H9 (cell line): ENCODE data around the gene PLA2G4C. TPM values are rescaled to one million over a fixed set of nuclear protein-coding genes. Genes with fewer than 3 reads are reported as not detected.
A peak's percentile ranks its signal among the peaks of the same experiment; 100 is the strongest.

Source experiments
- DNase-seq: peaks from one replicate; pipeline ENCODE4 v3.0.0-alpha.2; 2017
- H2AFZ ChIP-seq: one replicate; pipeline ENCODE4 v1.6.1; 2013; ENCODE audit warnings: mild to moderate bottlenecking, low read length, control low read depth, moderate library complexity
- H2AK5ac ChIP-seq: 2 replicates; pipeline ENCODE4 v1.6.1; 2013; ENCODE audit warnings: low read length, control low read depth, mixed read lengths; ENCODE audit not compliant: insufficient read length
- H2BK120ac ChIP-seq: one replicate; pipeline ENCODE4 v1.6.1; 2013; ENCODE audit warnings: low read depth, mild to moderate bottlenecking, low read length, control low read depth, inconsistent platforms; ENCODE audit not compliant: poor library complexity, severe bottlenecking
- H2BK12ac ChIP-seq: 2 replicates; pipeline ENCODE4 v1.6.1; 2013; ENCODE audit warnings: low read length, control low read depth, mixed read lengths, low read depth; ENCODE audit not compliant: insufficient read length
- H2BK15ac ChIP-seq: 2 replicates; pipeline ENCODE4 v1.6.1; 2013; ENCODE audit warnings: low read depth, low read length, control low read depth
- H2BK20ac ChIP-seq: one replicate; pipeline ENCODE4 v1.6.1; 2013; ENCODE audit warnings: low read depth, mild to moderate bottlenecking, low read length, control low read depth, inconsistent platforms; ENCODE audit not compliant: poor library complexity, severe bottlenecking
- H2BK5ac ChIP-seq: 2 replicates; pipeline ENCODE4 v1.6.1; 2013; ENCODE audit warnings: low read length, control low read depth, mixed read lengths; ENCODE audit not compliant: insufficient read length
- H3K14ac ChIP-seq: 2 replicates; pipeline ENCODE4 v1.6.1; 2013; ENCODE audit warnings: low read length, control low read depth; ENCODE audit not compliant: insufficient read depth
- H3K18ac ChIP-seq: 2 replicates; pipeline ENCODE4 v1.6.1; 2013; ENCODE audit warnings: low read depth, mild to moderate bottlenecking, mixed read lengths, low read length, control low read depth; ENCODE audit not compliant: insufficient read length
- H3K23ac ChIP-seq: 2 replicates; pipeline ENCODE4 v1.6.1; 2013; ENCODE audit warnings: low read length, control low read depth, mixed read lengths, low read depth; ENCODE audit not compliant: insufficient read length
- H3K23me2 ChIP-seq: 2 replicates; pipeline ENCODE4 v1.6.1; 2013; ENCODE audit warnings: low read depth, mild to moderate bottlenecking, mixed read lengths, low read length, control low read depth; ENCODE audit not compliant: insufficient read length, poor library complexity, severe bottlenecking
- H3K27ac ChIP-seq: 2 replicates; pipeline ENCODE4 v1.5.1; 2013; ENCODE audit warnings: low read length, control low read depth, mixed read lengths, low read depth; ENCODE audit not compliant: insufficient read length
- H3K27me3 ChIP-seq: 2 replicates; pipeline ENCODE4 v1.6.1; 2013; ENCODE audit warnings: low read length, control low read depth, inconsistent platforms; ENCODE audit not compliant: insufficient read depth
- H3K4ac ChIP-seq: 2 replicates; pipeline ENCODE4 v1.6.1; 2013; ENCODE audit warnings: low read depth, mild to moderate bottlenecking, control low read depth, inconsistent platforms, low read length, moderate library complexity
- H3K4me1 ChIP-seq: 2 replicates; pipeline ENCODE4 v1.6.1; 2013; ENCODE audit warnings: low read length, control low read depth, inconsistent platforms; ENCODE audit not compliant: insufficient read depth
- H3K4me2 ChIP-seq: 2 replicates; pipeline ENCODE4 v1.6.1; 2013; ENCODE audit warnings: low read length, control low read depth, mixed read lengths; ENCODE audit not compliant: insufficient read length, insufficient read depth
- H3K56ac ChIP-seq: 2 replicates; pipeline ENCODE4 v1.6.1; 2013; ENCODE audit warnings: low read depth, mild to moderate bottlenecking, mixed read lengths, low read length, control low read depth; ENCODE audit not compliant: insufficient read length
- H3K79me1 ChIP-seq: 2 replicates; pipeline ENCODE4 v1.6.1; 2013; ENCODE audit warnings: low read depth, mild to moderate bottlenecking, moderate library complexity, low read length, control low read depth, inconsistent platforms; ENCODE audit not compliant: insufficient read depth, poor library complexity, severe bottlenecking
- H3K79me2 ChIP-seq: 2 replicates; pipeline ENCODE4 v1.6.1; 2013; ENCODE audit warnings: low read length, control low read depth, inconsistent platforms; ENCODE audit not compliant: insufficient read depth
- H3K9ac ChIP-seq: 2 replicates; pipeline ENCODE4 v1.6.1; 2013; ENCODE audit warnings: low read length, control low read depth, mixed read lengths; ENCODE audit not compliant: insufficient read length; ENCODE audit errors: extremely low read depth
- H3K9me3 ChIP-seq: one replicate; pipeline ENCODE4 v1.6.1; 2013; ENCODE audit warnings: low read depth, low read length, inconsistent platforms; ENCODE audit not compliant: control insufficient read depth
- H3T11ph ChIP-seq: one replicate; pipeline ENCODE4 v1.6.1; 2013; ENCODE audit warnings: mild to moderate bottlenecking, low read length, control low read depth, inconsistent platforms
- H4K20me1 ChIP-seq: one replicate; pipeline ENCODE4 v1.6.1; 2013; ENCODE audit not compliant: control insufficient read depth, insufficient read length, insufficient read depth
- H4K5ac ChIP-seq: 2 replicates; pipeline ENCODE4 v1.6.1; 2013; ENCODE audit warnings: low read depth, mild to moderate bottlenecking, mixed read lengths, low read length, control low read depth; ENCODE audit not compliant: insufficient read length
- H4K8ac ChIP-seq: replicated peaks from 2 replicates; pipeline ENCODE4 v1.6.1; 2013; ENCODE audit warnings: low read length, control low read depth, mixed read lengths, low read depth; ENCODE audit not compliant: insufficient read length
- H4K91ac ChIP-seq: 2 replicates; pipeline ENCODE4 v1.6.1; 2013; ENCODE audit warnings: low read depth, mild to moderate bottlenecking, moderate library complexity, mixed read lengths, low read length, control low read depth; ENCODE audit not compliant: insufficient read length
- H3K27ac Mint-ChIP-seq, 3 experiments: 2 replicates in 2 of 3; 3 replicates in 1 of 3; pipeline ENCODE4 v1.8.0; 2020 to 2021; ENCODE audit warnings: mixed read lengths in 3 of 3, mild to moderate bottlenecking in 1 of 3, moderate library complexity in 1 of 3
- H3K27me3 Mint-ChIP-seq: 2 replicates; pipeline ENCODE4 v1.8.0; 2021; ENCODE audit warnings: low read depth, mild to moderate bottlenecking, moderate library complexity, mixed read lengths
- H3K36me3 Mint-ChIP-seq, 3 experiments: 2 replicates in 2 of 3; 3 replicates in 1 of 3; pipeline ENCODE4 v1.8.0; 2020 to 2021; ENCODE audit warnings: low read depth in 3 of 3, mixed read lengths in 3 of 3; ENCODE audit not compliant: insufficient read depth in 1 of 3
- H3K4me1 Mint-ChIP-seq, 2 experiments: 2 replicates each; pipeline ENCODE4 v1.8.0; 2020; ENCODE audit warnings: mixed read lengths in 2 of 2
- H3K4me3 Mint-ChIP-seq, 2 experiments: 2 replicates in 1 of 2; 3 replicates in 1 of 2; pipeline ENCODE4 v1.8.0; 2020 to 2021; ENCODE audit warnings: mild to moderate bottlenecking in 2 of 2, mixed read lengths in 2 of 2, moderate library complexity in 1 of 2
- H3K9me3 Mint-ChIP-seq, 2 experiments: 2 replicates in 1 of 2; 3 replicates in 1 of 2; pipeline ENCODE4 v1.8.0; 2020; ENCODE audit warnings: mild to moderate bottlenecking in 2 of 2, mixed read lengths in 2 of 2, moderate library complexity in 1 of 2
- WGBS: extraction: QIAGEN DNeasy Blood & Tissue Kit; methylation state at CpG from one replicate; pipeline ENCODE4 v1.1.7; 2013; ENCODE audit warnings: missing lambda C conversion rate, low lambda C conversion rate, mixed read lengths; ENCODE audit not compliant: insufficient read length; ENCODE audit errors: extremely low coverage; 5-methylcytosine and 5-hydroxymethylcytosine counted together
- total RNA-seq: library from RNA; stranded (reverse); gene quantifications from 2 replicates; pipeline ENCODE4 v1.2.1, GENCODE V29; 2021
- TF ChIP-seq, protein P1 (sequence below): fragments of 200-600 bp; sonication (generic); conservative IDR thresholded peaks from 3 replicates; pipeline ENCODE4 v1.8.0; 2021; ENCODE audit warnings: antibody characterized with exemption, mild to moderate bottlenecking

PLA2G4C gene
- total RNA-seq, 1 experiment from 2014 or later: 7.0 TPM

DNA sequence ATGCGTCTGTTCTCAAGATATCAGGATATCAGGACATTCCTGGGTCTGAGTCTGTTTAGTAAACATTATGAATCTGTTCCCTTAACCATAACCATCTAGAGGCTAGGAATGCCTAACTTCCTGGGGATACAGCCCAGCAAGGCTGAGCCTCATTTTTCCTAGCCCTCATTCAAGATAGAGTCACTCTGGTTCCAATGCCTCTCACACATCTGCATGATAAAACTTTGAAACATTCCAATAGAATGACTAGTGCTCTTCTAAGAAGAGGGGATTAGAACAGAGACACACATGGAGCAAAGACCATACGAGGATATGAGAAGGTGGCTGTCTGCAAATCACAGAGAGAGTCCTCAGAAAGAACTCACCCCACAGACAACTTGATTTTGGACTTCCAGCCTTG, 46.1 kb downstream of the PLA2G4C start:
- H3K4me3 Mint-ChIP-seq: no peak overlapping the region; a peak in 1 of 5 replicates
- no peak overlapping the region for H3K4ac ChIP-seq
- no peak overlapping the region for H2AFZ ChIP-seq
- no peak overlapping the region for H4K8ac ChIP-seq
- no peak overlapping the region for H3K14ac ChIP-seq
- no peak overlapping the region for H2AK5ac ChIP-seq
- no peak overlapping the region for H2BK5ac ChIP-seq
- no CpG with 5 or more reads among the region's 2 CpGs for WGBS
- no peaks in the 10 kb centered on the region for H3K79me1 ChIP-seq
- no peak overlapping the region for H2BK15ac ChIP-seq
- H3K27me3 ChIP-seq: no peaks in the 10 kb centered on the region
- H3K56ac ChIP-seq: no peak overlapping the region
- no peak overlapping the region for H2BK120ac ChIP-seq
- peak overlapping the region; percentile 41 to 94 (median 92); a peak in 5 of 7 replicates for H3K27ac Mint-ChIP-seq
- H3K9me3 Mint-ChIP-seq: peaks cover 4 to 6% of the 10 kb centered on the region in 2 experiments; a peak in 2 of 5 replicates
- peak overlapping the region; percentile 22 for H2BK12ac ChIP-seq
- H3T11ph ChIP-seq: no peak overlapping the region
- H4K5ac ChIP-seq: no peak overlapping the region
- no peak overlapping the region for H3K9ac ChIP-seq
- H3K27me3 Mint-ChIP-seq: no peaks in the 10 kb centered on the region
- no peak overlapping the region for H4K91ac ChIP-seq
- TF ChIP-seq, protein P1, sequence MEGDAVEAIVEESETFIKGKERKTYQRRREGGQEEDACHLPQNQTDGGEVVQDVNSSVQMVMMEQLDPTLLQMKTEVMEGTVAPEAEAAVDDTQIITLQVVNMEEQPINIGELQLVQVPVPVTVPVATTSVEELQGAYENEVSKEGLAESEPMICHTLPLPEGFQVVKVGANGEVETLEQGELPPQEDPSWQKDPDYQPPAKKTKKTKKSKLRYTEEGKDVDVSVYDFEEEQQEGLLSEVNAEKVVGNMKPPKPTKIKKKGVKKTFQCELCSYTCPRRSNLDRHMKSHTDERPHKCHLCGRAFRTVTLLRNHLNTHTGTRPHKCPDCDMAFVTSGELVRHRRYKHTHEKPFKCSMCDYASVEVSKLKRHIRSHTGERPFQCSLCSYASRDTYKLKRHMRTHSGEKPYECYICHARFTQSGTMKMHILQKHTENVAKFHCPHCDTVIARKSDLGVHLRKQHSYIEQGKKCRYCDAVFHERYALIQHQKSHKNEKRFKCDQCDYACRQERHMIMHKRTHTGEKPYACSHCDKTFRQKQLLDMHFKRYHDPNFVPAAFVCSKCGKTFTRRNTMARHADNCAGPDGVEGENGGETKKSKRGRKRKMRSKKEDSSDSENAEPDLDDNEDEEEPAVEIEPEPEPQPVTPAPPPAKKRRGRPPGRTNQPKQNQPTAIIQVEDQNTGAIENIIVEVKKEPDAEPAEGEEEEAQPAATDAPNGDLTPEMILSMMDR: no peak
- H3K4me1 ChIP-seq: peaks cover 12% of the 10 kb centered on the region; the same call in 1 of the 2 replicates
- no peaks in the 10 kb centered on the region for H3K79me2 ChIP-seq
- peak overlapping the region; percentile 50 for H3K18ac ChIP-seq
- H3K27ac ChIP-seq: peak overlapping the region; percentile 66
- no peaks in the 10 kb centered on the region for H3K9me3 ChIP-seq
- peaks cover 26 to 39% of the 10 kb centered on the region in 2 experiments for H3K4me1 Mint-ChIP-seq
- no peak overlapping the region for H2BK20ac ChIP-seq
- H3K4me2 ChIP-seq: no peak overlapping the region
- H3K23me2 ChIP-seq: no peaks in the 10 kb centered on the region
- DNase-seq: peak; percentile 29
- no peak overlapping the region for H3K23ac ChIP-seq
- no peaks in the 10 kb centered on the region for H4K20me1 ChIP-seq
- peaks cover 2 to 7% (median 6%) of the 10 kb centered on the region in 3 experiments; a peak in 5 of 7 replicates for H3K36me3 Mint-ChIP-seq
